ENCODE results near the gene CD274.

- TF ChIP-seq CTCF (IDR thresholded peaks at IDR 0.05), result no peak
- TF ChIP-seq POLR2A (IDR thresholded peaks at IDR 0.05), result no peak
- no peak for TF ChIP-seq EP300 (IDR thresholded peaks at IDR 0.05)
- no peak for TF ChIP-seq POLR2AphosphoS5 (IDR thresholded peaks at IDR 0.05)
Measured at GRCh38 chr9:5466005-5466404, 15.7 kb downstream of the CD274 start.

Measured in stomach (tissue), 4 donors.